Endothelial cell (in vitro differentiated cells): ENCODE measurements around the gene POU2F1. TPM values are rescaled to one million over a fixed set of nuclear protein-coding genes. Genes with fewer than 3 reads are reported as not detected.

Experiments
- DNase-seq: peaks from one replicate; pipeline ENCODE4 v3.0.0; 2021; ENCODE audit warnings: low spot score
- H3K27ac Mint-ChIP-seq: one replicate; pipeline ENCODE4 v1.8.0; 2021; ENCODE audit warnings: mixed read lengths, inconsistent platforms; ENCODE audit not compliant: unreplicated experiment
- H3K27me3 Mint-ChIP-seq: one replicate; pipeline ENCODE4 v1.8.0; 2021; ENCODE audit warnings: mild to moderate bottlenecking, moderate library complexity, mixed read lengths, inconsistent platforms; ENCODE audit not compliant: unreplicated experiment
- H3K36me3 Mint-ChIP-seq: one replicate; pipeline ENCODE4 v1.8.0; 2021; ENCODE audit warnings: mild to moderate bottlenecking, low read depth, mixed read lengths, inconsistent platforms; ENCODE audit not compliant: unreplicated experiment
- H3K4me1 Mint-ChIP-seq: one replicate; pipeline ENCODE4 v1.8.0; 2021; ENCODE audit warnings: mild to moderate bottlenecking, mixed read lengths, inconsistent platforms; ENCODE audit not compliant: unreplicated experiment
- H3K4me3 Mint-ChIP-seq: one replicate; pipeline ENCODE4 v1.8.0; 2021; ENCODE audit warnings: mild to moderate bottlenecking, mixed read lengths, inconsistent platforms; ENCODE audit not compliant: unreplicated experiment
- H3K9me3 Mint-ChIP-seq: one replicate; pipeline ENCODE4 v1.8.0; 2021; ENCODE audit warnings: mixed read lengths, inconsistent platforms; ENCODE audit not compliant: unreplicated experiment
- total RNA-seq: library from RNA; stranded (reverse); fragmentation: NEBNext Ultra II Directional; extraction: Animal tissue kit (Norgen Biotek cat#: 25700); gene quantifications from one replicate; pipeline ENCODE4 v1.2.1, GENCODE V29; 2021; ENCODE audit not compliant: unreplicated experiment
- TF ChIP-seq, protein P1 (sequence below): fragments of 200-600 bp; sonication (generic); IDR thresholded peaks from one replicate; pipeline ENCODE4 v1.5.0; 2021; ENCODE audit warnings: antibody characterized with exemption; ENCODE audit not compliant: unreplicated experiment

Gene POU2F1
- total RNA-seq, 1 donor from 2014 or later, result 24.5 TPM

DNA sequence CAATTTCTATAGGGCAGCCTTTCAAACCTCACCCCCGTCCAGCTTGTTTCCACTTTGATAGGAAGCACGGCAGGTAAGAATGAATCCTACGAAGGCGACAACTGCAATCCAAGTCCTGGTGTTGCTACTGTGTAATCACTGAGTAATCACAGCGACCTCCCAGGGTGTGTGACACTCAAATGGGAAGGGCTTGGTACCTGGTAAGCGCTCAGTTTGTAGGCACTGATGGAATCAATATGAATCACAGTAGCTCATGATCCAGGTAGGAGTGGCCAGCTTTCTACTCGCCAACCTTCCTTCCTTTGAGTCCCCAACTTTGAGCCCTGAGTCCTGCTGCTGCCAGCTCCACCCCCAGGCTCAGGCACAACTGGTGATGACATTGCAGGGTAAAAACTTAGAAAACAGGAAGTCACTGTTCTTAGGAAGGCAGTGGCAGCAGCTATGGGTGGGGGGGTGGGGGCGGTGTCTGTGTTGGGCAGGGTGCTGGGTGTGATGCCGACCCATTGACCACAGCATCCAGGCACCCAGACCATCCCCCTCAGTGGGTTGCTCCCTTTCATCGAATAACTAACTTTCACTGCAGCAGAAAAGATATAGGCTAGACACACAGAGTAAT is 226.9 kb downstream of the POU2F1 start:
- no peak overlapping the region for H3K4me3 Mint-ChIP-seq
- no peaks in the 10 kb centered on the region for H3K9me3 Mint-ChIP-seq
- peaks cover 8% of the 10 kb centered on the region for H3K4me1 Mint-ChIP-seq
- TF ChIP-seq, protein P1, sequence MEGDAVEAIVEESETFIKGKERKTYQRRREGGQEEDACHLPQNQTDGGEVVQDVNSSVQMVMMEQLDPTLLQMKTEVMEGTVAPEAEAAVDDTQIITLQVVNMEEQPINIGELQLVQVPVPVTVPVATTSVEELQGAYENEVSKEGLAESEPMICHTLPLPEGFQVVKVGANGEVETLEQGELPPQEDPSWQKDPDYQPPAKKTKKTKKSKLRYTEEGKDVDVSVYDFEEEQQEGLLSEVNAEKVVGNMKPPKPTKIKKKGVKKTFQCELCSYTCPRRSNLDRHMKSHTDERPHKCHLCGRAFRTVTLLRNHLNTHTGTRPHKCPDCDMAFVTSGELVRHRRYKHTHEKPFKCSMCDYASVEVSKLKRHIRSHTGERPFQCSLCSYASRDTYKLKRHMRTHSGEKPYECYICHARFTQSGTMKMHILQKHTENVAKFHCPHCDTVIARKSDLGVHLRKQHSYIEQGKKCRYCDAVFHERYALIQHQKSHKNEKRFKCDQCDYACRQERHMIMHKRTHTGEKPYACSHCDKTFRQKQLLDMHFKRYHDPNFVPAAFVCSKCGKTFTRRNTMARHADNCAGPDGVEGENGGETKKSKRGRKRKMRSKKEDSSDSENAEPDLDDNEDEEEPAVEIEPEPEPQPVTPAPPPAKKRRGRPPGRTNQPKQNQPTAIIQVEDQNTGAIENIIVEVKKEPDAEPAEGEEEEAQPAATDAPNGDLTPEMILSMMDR, result no peak
- H3K27me3 Mint-ChIP-seq, result peaks cover 8% of the 10 kb centered on the region
- H3K27ac Mint-ChIP-seq, result no peak overlapping the region
- no peaks in the 10 kb centered on the region for H3K36me3 Mint-ChIP-seq
- no peak for DNase-seq

DNA sequence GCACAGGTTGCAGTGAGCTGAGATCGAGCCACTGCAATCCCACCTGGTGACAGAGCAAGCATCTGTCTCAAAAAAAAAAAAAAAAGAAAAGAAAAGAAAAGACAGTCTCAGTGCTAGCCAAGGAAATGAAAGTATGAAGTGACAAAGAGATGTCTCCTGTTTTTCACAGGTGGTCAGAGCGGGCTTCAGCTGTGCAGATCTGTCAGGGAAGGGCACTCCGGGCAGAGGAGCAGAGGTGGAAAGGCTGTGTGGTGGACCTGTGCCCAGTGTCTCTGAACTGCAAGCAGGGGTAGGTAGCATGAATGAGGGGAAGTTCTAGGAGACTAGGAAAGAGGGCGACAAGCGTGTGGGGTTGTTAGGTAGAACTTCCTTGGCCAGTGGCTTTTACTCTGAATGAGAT is 230.2 kb downstream of the POU2F1 start:
- no peak overlapping the region for H3K27ac Mint-ChIP-seq
- no peak overlapping the region for H3K4me3 Mint-ChIP-seq

DNA sequence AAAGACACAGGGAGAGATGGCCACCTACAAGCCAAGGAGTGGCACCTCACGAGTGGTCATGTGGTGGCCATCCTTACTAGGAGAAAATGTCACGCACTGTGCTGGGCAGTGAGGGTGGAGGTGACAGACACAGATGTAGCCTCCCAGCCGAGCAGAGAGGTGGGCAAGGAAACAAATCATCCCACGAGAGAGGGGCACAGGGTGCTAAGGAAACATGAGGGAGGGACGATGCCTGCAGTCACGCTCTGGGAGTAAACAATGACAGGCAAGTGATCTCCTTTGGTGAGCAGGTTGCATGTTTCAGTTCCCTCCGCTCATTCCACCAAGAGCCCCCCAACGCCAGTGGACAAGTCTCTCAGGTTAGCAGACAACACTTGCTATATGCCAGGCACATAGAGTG is 231.8 kb downstream of the POU2F1 start:
- Mint-ChIP-seq H3K27ac (no peak overlapping the region), H3K9me3 (no peaks in the 10 kb centered on the region), H3K4me3 (no peak overlapping the region), H3K4me1 (peaks cover 4% of the 10 kb centered on the region), H3K27me3 (peaks cover 4% of the 10 kb centered on the region), H3K36me3 (no peaks in the 10 kb centered on the region)
- no peak for DNase-seq
- TF ChIP-seq, protein P1, result no peak

More for the DNA sequence above, 230.2 kb downstream of the POU2F1 start:
- no peaks in the 10 kb centered on the region for H3K9me3 Mint-ChIP-seq
- no peak for DNase-seq
- H3K36me3 Mint-ChIP-seq, result no peaks in the 10 kb centered on the region
- peaks cover 4% of the 10 kb centered on the region for H3K27me3 Mint-ChIP-seq
- no peaks in the 10 kb centered on the region for H3K4me1 Mint-ChIP-seq
- TF ChIP-seq, protein P1, result no peak

DNA sequence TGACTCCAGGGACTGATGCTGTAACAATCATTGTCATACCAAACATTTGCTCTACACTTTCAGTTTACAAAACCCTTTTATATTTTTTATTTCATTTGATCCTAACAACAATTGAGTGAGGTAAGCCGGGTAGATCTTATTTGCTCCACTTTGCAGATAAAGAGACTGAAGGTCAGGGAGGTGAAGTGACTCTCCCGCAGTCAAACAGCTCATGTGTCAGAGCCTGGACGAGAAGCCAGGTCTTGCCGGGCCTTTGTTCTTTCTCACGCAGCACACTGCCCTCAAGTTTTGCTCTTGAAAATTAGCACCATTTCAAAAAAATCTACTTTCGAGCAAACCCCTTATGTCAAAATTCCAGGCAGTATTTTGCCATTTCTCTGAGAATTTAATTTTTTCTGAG is 232.4 kb downstream of the POU2F1 start:
- H3K9me3 Mint-ChIP-seq, result no peaks in the 10 kb centered on the region
- H3K4me3 Mint-ChIP-seq, result no peak overlapping the region
- no peak for DNase-seq
- H3K27ac Mint-ChIP-seq, result no peak overlapping the region
- H3K27me3 Mint-ChIP-seq, result peaks cover 4% of the 10 kb centered on the region
- TF ChIP-seq, protein P1, result no peak
- peaks cover 4% of the 10 kb centered on the region for H3K4me1 Mint-ChIP-seq
- H3K36me3 Mint-ChIP-seq, result no peaks in the 10 kb centered on the region

DNA sequence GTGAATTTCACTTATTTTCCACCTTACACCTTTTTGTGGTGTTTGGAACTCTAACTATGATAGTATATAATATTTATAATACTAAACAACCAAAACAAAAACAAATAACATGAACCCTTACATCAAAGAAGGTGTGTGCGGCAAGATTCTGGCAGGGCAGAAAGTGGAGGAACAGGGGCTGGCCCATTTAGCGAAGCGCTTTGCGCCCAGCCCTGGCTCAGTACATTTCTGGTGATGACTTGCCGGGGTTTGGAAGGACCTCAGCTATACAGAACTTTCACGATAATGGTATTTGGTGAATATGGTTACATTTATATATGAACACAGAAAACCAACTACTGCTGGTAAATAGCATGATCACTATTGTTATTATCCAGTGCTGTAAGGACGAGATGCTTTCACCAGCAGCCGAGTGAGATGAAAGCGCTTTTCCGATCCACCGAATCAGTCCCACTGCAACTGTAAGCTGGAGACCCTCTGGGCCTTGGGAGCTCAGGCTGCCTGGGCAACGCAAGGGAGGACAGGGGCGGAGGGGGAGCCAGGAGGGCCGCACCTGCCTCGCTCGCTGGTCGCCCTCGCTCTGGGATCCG is 233.7 kb downstream of the POU2F1 start:
- no peaks in the 10 kb centered on the region for H3K36me3 Mint-ChIP-seq
- H3K4me3 Mint-ChIP-seq, result peak overlapping the region; percentile 81
- no peaks in the 10 kb centered on the region for H3K9me3 Mint-ChIP-seq
- TF ChIP-seq, protein P1, result no peak
- peaks cover 4% of the 10 kb centered on the region for H3K4me1 Mint-ChIP-seq
- DNase-seq, result no peak
- H3K27me3 Mint-ChIP-seq, result peaks cover 4% of the 10 kb centered on the region
- H3K27ac Mint-ChIP-seq, result no peak overlapping the region
